Measurements from ENCODE around the gene C16orf74. TPM values are rescaled to one million over a fixed set of nuclear protein-coding genes. Genes with fewer than 3 reads are reported as not detected.

Gene C16orf74
- total and polyA plus RNA-seq, 2 of the 8 experiments (the other 6 are each of a cell fraction or from before 2014, with no cell fraction given) = 7.3 to 9.3 TPM

DNA sequence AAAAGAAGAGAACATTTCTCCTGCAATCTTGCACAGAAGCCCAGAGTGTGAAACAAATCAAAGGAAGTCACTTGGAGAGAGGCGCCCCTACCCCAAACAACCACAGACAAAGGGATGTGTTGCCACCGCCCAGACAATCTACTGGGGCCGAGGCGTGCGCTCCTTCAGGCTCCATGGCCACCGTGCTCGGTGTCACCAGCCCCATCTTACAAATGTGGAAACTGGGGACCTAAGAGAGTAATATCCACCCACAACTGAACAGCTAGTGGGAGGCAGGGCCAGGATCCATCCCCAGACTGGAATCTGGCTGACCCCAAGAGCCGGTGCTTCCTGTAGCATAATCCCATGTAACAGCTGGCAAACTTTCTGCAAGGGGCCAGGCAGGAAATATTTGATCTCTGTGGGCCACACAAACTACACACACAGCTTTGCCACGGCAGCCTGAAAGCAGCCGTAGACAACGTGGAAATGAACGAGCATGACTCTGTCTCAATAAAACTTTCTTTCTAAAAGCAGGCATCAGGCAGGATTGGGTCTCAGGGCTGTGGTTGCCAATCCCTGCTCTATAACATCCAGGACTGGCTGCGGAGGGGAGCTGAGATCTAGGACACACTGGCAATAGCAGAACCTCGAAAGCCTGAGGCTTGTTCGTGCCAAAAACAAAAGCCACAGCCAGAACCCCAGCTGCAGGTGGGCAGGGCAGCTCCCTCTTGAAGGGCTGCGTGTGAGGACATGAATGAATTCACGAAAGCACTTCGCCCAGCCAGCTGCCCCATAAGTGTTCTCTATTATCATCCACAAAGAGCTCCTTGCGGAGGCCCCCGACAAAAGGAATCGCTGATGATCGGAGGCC, 35.5 kb downstream of the C16orf74 start (continued):
- TF ChIP-seq, protein P1, sequence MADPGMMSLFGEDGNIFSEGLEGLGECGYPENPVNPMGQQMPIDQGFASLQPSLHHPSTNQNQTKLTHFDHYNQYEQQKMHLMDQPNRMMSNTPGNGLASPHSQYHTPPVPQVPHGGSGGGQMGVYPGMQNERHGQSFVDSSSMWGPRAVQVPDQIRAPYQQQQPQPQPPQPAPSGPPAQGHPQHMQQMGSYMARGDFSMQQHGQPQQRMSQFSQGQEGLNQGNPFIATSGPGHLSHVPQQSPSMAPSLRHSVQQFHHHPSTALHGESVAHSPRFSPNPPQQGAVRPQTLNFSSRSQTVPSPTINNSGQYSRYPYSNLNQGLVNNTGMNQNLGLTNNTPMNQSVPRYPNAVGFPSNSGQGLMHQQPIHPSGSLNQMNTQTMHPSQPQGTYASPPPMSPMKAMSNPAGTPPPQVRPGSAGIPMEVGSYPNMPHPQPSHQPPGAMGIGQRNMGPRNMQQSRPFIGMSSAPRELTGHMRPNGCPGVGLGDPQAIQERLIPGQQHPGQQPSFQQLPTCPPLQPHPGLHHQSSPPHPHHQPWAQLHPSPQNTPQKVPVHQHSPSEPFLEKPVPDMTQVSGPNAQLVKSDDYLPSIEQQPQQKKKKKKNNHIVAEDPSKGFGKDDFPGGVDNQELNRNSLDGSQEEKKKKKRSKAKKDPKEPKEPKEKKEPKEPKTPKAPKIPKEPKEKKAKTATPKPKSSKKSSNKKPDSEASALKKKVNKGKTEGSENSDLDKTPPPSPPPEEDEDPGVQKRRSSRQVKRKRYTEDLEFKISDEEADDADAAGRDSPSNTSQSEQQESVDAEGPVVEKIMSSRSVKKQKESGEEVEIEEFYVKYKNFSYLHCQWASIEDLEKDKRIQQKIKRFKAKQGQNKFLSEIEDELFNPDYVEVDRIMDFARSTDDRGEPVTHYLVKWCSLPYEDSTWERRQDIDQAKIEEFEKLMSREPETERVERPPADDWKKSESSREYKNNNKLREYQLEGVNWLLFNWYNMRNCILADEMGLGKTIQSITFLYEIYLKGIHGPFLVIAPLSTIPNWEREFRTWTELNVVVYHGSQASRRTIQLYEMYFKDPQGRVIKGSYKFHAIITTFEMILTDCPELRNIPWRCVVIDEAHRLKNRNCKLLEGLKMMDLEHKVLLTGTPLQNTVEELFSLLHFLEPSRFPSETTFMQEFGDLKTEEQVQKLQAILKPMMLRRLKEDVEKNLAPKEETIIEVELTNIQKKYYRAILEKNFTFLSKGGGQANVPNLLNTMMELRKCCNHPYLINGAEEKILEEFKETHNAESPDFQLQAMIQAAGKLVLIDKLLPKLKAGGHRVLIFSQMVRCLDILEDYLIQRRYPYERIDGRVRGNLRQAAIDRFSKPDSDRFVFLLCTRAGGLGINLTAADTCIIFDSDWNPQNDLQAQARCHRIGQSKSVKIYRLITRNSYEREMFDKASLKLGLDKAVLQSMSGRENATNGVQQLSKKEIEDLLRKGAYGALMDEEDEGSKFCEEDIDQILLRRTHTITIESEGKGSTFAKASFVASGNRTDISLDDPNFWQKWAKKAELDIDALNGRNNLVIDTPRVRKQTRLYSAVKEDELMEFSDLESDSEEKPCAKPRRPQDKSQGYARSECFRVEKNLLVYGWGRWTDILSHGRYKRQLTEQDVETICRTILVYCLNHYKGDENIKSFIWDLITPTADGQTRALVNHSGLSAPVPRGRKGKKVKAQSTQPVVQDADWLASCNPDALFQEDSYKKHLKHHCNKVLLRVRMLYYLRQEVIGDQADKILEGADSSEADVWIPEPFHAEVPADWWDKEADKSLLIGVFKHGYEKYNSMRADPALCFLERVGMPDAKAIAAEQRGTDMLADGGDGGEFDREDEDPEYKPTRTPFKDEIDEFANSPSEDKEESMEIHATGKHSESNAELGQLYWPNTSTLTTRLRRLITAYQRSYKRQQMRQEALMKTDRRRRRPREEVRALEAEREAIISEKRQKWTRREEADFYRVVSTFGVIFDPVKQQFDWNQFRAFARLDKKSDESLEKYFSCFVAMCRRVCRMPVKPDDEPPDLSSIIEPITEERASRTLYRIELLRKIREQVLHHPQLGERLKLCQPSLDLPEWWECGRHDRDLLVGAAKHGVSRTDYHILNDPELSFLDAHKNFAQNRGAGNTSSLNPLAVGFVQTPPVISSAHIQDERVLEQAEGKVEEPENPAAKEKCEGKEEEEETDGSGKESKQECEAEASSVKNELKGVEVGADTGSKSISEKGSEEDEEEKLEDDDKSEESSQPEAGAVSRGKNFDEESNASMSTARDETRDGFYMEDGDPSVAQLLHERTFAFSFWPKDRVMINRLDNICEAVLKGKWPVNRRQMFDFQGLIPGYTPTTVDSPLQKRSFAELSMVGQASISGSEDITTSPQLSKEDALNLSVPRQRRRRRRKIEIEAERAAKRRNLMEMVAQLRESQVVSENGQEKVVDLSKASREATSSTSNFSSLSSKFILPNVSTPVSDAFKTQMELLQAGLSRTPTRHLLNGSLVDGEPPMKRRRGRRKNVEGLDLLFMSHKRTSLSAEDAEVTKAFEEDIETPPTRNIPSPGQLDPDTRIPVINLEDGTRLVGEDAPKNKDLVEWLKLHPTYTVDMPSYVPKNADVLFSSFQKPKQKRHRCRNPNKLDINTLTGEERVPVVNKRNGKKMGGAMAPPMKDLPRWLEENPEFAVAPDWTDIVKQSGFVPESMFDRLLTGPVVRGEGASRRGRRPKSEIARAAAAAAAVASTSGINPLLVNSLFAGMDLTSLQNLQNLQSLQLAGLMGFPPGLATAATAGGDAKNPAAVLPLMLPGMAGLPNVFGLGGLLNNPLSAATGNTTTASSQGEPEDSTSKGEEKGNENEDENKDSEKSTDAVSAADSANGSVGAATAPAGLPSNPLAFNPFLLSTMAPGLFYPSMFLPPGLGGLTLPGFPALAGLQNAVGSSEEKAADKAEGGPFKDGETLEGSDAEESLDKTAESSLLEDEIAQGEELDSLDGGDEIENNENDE (IDR thresholded peaks at IDR 0.05; ENCODE audit: insufficient replicate concordance, low read length) = no peak
